GM19372 (cell line): ENCODE results near the gene A2M.

Experiments
- ATAC-seq: cut with Tn5 transposase; IDR thresholded peaks from one replicate; pipeline ENCODE4 v1.9.1; 2021; ENCODE audit warnings: mild to moderate bottlenecking, low read depth, moderate library complexity; ENCODE audit not compliant: unreplicated experiment

Gene A2M

GRCh38 chr12:9123781-9124382, 8.2 kb upstream of the A2M start:
- ATAC-seq = no peak

- no peak for ATAC-seq
Observed at GRCh38 chr12:9122091-9122609, 6.4 kb upstream of the A2M start.

- no peak for ATAC-seq
Observed at GRCh38 chr12:9120487-9121184, 4.9 kb upstream of the A2M start.

DNA sequence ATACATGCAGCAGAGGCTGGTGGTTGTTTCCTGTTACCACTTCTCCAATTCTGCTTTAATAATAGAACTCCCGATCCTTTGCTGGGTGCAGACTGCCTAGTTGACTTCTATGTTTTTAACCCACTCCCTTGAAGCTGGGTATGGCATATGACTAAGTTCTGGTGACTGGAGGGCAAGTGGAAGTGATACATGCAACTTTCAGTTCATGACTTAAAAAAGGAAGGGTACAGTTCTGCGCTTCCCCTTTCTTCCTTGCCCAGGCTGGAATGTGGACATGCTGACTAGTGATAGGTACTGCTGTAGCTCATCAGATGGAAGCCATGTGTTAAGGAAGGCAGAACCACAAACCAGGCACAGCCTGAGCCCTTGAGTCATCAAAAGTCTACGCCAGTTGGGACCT, 2.4 kb upstream of the A2M start:
- ATAC-seq = no peak

DNA sequence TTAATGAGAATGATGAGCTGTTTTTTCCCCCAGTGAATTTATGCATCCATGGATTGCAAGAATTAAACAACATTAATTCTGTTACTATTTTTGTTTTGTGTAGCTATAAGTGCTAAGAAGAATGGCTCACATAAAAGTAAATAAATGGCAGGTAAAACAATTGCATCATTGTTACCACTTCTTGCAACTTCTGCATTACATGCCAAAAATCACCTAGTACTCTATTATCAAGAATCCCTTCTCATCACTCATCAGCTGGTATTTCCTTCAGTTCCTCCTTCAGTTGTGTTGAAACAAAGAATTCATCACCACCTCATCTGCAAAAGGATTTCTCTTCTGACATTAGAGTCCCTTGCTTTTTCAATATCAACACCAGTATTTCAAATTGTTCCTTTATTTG, 773 bp downstream of the A2M start:
- ATAC-seq = no peak

- no peak for ATAC-seq
Observed at GRCh38 chr12:9113987-9114309, 1.8 kb downstream of the A2M start.

DNA sequence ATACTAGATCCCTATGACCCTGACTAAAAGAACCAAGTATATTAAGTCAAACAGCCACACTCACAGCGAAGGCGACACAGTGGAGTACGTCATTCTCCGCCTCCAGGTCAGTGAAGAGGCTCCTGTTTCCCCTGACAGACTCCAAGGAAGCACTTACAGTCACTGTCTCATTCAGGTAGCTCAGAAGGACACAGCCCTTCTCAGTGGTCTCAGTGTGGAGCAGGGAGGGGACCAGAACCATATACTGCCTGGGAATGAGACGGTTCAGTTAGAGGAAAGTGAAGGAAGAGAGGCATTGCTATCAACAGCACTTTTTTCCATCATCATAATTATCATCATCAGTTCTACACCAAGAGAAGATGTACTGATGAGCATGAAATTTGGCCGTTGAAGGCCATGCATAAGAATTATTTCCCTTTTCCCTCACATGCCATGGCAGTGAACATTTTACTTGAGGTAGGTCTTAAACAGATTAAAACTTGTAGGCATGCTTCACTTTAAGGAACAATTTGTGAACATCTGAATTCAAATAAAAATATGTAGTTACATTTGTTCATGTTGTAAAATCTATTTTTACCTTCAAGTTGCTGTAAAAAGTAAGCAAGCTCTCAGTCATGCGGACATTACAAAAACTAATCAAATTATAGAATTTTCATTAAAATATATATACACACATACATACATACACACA, 2.3 kb downstream of the A2M start:
- no peak for ATAC-seq

DNA sequence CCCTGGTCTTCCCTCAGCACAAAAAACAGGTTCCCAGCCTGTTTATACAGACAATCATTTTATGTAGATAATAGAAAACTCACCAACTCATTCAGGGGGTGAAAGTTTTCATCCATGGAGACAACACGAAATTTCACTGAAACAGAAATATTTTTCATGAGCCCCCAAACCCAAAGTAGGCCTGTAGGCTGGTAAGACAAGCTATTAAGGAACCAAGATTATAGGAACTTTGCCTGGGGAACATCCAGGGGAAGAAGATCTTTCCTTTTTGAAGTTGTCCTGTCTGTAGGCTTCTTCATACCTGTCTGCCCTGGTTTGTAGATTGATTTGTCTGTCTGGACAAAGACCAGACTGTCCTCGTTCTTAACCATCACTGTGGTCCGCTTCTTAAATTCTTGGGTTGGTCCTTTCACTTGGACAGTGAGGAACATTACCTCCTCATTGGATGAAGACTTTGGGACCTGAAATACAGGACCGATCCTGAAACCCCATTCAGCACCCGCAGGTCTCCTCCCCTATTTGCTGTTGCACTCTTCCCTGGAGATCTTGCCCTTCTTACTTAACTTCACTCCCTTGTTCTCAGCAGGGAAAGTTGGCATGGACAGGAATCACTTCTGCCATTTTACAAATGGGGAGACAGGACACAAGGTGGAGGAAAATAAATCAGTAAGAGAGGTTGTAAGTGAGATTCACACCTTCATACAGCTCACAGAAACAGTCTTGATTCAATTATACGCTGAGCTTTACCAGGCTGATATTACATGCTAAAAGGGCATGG, 3.5 kb downstream of the A2M start:
- no peak for ATAC-seq

GRCh38 chr12:9111525-9111924, 4.2 kb downstream of the A2M start:
- ATAC-seq = no peak

DNA sequence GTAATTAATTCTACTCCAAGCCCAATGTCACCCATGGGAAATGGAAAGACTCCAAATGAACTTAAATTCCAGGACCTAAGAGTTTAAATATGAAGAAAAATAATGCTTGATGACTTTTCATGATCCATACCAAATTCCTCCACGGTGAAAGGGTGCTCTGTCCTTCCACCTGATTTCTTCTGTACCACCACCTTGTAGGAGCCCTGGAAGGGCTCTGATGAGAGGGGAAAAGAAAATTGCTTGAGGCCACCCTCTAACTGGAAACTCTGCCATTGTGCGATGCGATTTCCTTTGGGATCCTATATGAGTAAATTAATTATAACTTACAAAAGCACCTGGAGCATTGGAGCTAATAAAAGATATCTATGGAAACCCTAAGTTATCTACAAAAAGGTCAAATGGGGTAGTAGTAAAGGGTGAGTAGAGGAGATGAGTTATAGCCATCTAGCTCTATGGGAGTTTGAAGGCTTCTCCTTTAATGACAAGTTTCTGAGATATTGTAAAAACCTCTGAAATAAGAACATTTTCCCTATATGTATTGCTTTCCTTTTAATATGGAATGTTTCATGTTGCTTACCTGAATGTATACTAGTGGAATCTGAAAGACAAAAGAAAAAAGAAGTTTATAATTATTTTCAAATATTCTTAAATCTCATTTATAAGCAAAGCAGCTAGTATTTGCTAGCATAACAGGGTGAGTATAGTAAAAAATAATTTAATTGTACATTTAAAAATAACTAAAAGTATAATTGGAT, 5.8 kb downstream of the A2M start:
- no peak for ATAC-seq

DNA sequence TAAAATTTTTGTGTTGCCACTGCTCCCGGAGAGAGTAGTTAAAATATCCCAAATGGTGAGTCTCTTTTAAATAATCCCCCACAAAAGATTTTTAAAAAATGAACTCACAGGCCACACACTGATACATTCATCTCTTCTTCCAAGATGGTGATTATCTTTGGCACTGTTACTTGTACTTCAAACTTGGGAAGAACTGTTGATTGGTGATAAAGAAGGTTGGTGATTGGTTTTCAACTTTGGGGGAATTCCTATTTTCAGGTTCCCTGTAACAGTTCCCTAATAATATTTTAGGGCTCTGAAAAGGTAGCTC, 6.6 kb downstream of the A2M start:
- ATAC-seq = no peak

GRCh38 chr12:9108504-9109212, 7.1 kb downstream of the A2M start:
- no peak for ATAC-seq

DNA sequence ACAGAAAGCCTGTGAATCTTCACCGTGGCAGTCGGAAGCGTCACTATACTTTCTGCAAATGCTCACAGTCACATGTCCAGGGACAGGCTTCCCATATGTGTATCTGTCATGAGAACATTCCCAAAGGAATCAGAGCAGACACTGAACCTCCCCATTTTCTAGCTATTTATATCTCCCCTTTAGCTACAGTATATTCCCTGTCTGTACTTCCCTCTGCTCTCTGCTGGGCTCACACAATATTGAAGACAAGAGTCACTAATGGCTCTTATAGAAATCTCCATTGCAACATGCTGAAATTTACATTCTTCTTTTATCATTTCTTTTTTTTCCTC, 8.2 kb downstream of the A2M start:
- ATAC-seq = no peak

DNA sequence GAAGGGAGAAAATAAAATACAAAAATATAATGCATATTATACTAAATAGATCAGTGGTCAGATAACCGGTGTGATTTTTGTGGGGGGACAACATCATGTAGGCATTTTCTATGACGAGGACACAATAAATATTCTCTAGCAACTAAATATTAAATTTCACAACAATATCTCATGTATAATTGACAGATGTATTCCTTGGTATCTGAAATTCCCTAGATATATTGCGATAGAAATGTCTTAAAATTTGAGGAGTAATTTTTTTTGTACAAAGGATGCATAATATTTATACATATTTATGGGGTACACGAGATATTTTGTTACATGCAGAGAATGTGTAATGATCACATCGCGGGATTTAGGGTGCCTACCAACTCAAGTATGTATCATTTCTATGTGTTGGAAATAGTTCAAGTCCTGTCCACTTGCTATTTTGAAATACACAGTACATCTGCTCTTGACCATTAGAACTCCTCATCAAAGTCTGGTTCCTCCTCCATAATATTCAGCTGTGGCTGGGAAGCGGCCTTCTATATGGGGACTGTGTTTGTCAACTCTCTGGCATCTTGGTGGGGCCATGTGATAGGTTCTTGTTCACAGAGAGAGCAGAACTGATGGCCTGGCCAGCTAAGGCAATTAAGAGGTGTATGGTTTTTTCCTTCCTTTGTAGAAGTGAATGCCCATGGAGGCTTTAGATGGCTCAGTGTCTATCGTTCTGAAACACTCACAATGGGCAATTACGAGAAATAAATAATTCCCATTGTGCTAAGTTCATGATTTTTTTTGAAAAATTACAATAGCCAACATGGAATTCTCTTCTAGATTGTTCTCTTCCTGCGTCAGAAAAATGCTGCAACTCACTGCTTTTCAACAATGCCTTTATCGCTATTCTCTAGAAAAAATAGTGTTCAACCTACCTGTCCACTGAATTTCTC, 8.8 kb downstream of the A2M start:
- ATAC-seq = no peak

DNA sequence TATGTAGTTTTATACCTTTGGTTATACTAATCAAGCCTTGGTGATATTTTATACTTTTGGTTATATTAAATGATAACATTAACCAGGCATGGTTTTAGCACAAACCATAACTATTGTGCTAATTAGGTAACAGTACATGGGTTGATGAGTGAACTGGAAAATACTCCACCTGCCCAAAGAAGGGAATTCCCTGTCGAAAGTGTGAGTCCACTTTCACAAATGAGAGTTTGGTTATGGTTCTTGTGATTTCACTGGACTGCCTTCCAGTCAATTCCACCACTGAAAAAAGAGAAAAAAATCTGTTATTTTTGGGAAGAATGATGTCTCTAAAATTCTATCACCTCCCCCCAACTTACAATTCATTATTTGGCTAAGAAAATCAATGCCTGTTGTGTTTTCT, 9.7 kb downstream of the A2M start:
- ATAC-seq = no peak

- ATAC-seq = no peak
Observed at GRCh38 chr12:9104767-9105423, 10.8 kb downstream of the A2M start.

- no peak for ATAC-seq
Observed at GRCh38 chr12:9104087-9104486, 11.6 kb downstream of the A2M start.

- no peak for ATAC-seq
Observed at GRCh38 chr12:9103050-9103849, 12.5 kb downstream of the A2M start.
